HEK293 (cell line): ENCODE results near the gene RO60.

Experiments
- GLI2 ChIP-seq: fragments of 450-650 bp; formaldehyde crosslinking; IDR thresholded peaks from 2 replicates; pipeline ENCODE4; 2017; ENCODE audit warnings: missing biosample characterization, missing genetic modification characterization, low read depth, borderline replicate concordance
- GLIS2 ChIP-seq: fragments of 450-650 bp; formaldehyde crosslinking; IDR thresholded peaks from 2 replicates; pipeline ENCODE4 v1.5.1; 2016; ENCODE audit warnings: missing biosample characterization, missing genetic modification characterization
- HOXC10 ChIP-seq: sonication (generic); formaldehyde crosslinking; IDR thresholded peaks from 2 replicates; pipeline ENCODE4 v1.8.1; 2023; ENCODE audit warnings: mild to moderate bottlenecking, missing genetic modification reagents
- PRDM1 ChIP-seq: fragments of 450-650 bp; formaldehyde crosslinking; IDR thresholded peaks from 2 replicates; pipeline ENCODE4; 2016; ENCODE audit warnings: missing biosample characterization, missing genetic modification characterization
- ZFP37 ChIP-seq: fragments of 450-650 bp; formaldehyde crosslinking; IDR thresholded peaks from 2 replicates; pipeline ENCODE4 v1.5.1; 2016; ENCODE audit warnings: missing biosample characterization, missing genetic modification characterization
- ZNF449 ChIP-seq: fragments of 450-650 bp; formaldehyde crosslinking; IDR thresholded peaks from 2 replicates; pipeline ENCODE4 v1.5.1; 2017; ENCODE audit warnings: missing biosample characterization, mild to moderate bottlenecking, missing genetic modification characterization, moderate library complexity
- ZNF518A ChIP-seq: fragments of 450-650 bp; formaldehyde crosslinking; conservative IDR thresholded peaks from 2 replicates; pipeline ENCODE4 v1.5.1; 2016; ENCODE audit warnings: low read depth, missing biosample characterization, missing genetic modification characterization
- ZNF549 ChIP-seq: fragments of 450-650 bp; IDR thresholded peaks from 2 replicates; pipeline ENCODE4 v1.5.1; 2018; ENCODE audit warnings: missing biosample characterization, missing genetic modification characterization, mild to moderate bottlenecking, inconsistent platforms, moderate library complexity
- ZNF561 ChIP-seq: fragments of 450-650 bp; IDR thresholded peaks from 2 replicates; pipeline ENCODE4 v1.5.1; 2018; ENCODE audit warnings: missing biosample characterization, missing genetic modification characterization, borderline replicate concordance
- ZNF596 ChIP-seq: fragments of 450-650 bp; IDR thresholded peaks from 2 replicates; pipeline ENCODE4 v1.5.0; 2018; ENCODE audit warnings: missing biosample characterization, mild to moderate bottlenecking, missing genetic modification characterization, moderate library complexity
- ZNF623 ChIP-seq: fragments of 450-650 bp; formaldehyde crosslinking; IDR thresholded peaks from 2 replicates; pipeline ENCODE4 v1.5.1; 2016; ENCODE audit warnings: missing biosample characterization, missing genetic modification characterization
- ZNF654 ChIP-seq: fragments of 450-650 bp; formaldehyde crosslinking; IDR thresholded peaks from 2 replicates; pipeline ENCODE4 v1.5.1; 2016; ENCODE audit warnings: low read depth, missing biosample characterization, missing genetic modification characterization
- ZNF692 ChIP-seq: fragments of 450-650 bp; formaldehyde crosslinking; IDR thresholded peaks from 2 replicates; pipeline ENCODE4 v1.5.1; 2016; ENCODE audit warnings: missing biosample characterization, missing genetic modification characterization
- ZSCAN5A ChIP-seq: fragments of 450-650 bp; formaldehyde crosslinking; IDR thresholded peaks from 2 replicates; pipeline ENCODE4 v1.5.1; 2016; ENCODE audit warnings: missing biosample characterization, missing genetic modification characterization
- ZXDB ChIP-seq: fragments of 450-650 bp; formaldehyde crosslinking; IDR thresholded peaks from 2 replicates; pipeline ENCODE4 v1.5.1; 2016; ENCODE audit warnings: missing biosample characterization, missing genetic modification characterization
- TF ChIP-seq, protein P1 (sequence below): fragments of 450-650 bp; formaldehyde crosslinking; conservative IDR thresholded peaks from 2 replicates; pipeline ENCODE4 v1.5.1; 2016; ENCODE audit warnings: low read depth, missing biosample characterization, missing genetic modification characterization
- TF ChIP-seq, protein P2 (sequence below): fragments of 450-650 bp; formaldehyde crosslinking; IDR thresholded peaks from 2 replicates; pipeline ENCODE4 v1.5.1; 2016; ENCODE audit warnings: missing biosample characterization, missing genetic modification characterization
- TF ChIP-seq, protein P3 (sequence below): fragments of 450-650 bp; formaldehyde crosslinking; IDR thresholded peaks from 2 replicates; pipeline ENCODE4; 2016; ENCODE audit warnings: missing biosample characterization, missing genetic modification characterization
- TF ChIP-seq, protein P4 (sequence below): fragments of 450-650 bp; formaldehyde crosslinking; IDR thresholded peaks from 2 replicates; pipeline ENCODE4 v1.5.1; 2016; ENCODE audit warnings: missing biosample characterization, missing genetic modification characterization

Gene RO60

GRCh38 chr1:193104907-193105820 is 45.8 kb downstream of the RO60 start, which contains the start of gene GLRX2 (continued):
- TF ChIP-seq, protein P1, sequence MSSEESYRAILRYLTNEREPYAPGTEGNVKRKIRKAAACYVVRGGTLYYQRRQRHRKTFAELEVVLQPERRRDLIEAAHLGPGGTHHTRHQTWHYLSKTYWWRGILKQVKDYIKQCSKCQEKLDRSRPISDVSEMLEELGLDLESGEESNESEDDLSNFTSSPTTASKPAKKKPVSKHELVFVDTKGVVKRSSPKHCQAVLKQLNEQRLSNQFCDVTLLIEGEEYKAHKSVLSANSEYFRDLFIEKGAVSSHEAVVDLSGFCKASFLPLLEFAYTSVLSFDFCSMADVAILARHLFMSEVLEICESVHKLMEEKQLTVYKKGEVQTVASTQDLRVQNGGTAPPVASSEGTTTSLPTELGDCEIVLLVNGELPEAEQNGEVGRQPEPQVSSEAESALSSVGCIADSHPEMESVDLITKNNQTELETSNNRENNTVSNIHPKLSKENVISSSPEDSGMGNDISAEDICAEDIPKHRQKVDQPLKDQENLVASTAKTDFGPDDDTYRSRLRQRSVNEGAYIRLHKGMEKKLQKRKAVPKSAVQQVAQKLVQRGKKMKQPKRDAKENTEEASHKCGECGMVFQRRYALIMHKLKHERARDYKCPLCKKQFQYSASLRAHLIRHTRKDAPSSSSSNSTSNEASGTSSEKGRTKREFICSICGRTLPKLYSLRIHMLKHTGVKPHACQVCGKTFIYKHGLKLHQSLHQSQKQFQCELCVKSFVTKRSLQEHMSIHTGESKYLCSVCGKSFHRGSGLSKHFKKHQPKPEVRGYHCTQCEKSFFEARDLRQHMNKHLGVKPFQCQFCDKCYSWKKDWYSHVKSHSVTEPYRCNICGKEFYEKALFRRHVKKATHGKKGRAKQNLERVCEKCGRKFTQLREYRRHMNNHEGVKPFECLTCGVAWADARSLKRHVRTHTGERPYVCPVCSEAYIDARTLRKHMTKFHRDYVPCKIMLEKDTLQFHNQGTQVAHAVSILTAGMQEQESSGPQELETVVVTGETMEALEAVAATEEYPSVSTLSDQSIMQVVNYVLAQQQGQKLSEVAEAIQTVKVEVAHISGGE (tag by site-specific recombination) = no peak; the same call in 1 of the 2 replicates
- TF ChIP-seq ZNF654 (tag by site-specific recombination) (no peak), PRDM1 (tag by site-specific recombination) (no peak), GLI2 (no peak), ZNF596 (no peak), ZNF561 (tag by site-specific recombination) (no peak), GLIS2 (tag by site-specific recombination) (peak; percentile 76), ZNF449 (tag by site-specific recombination) (0 out of 2 replicates have a peak, but pooled peaks have one; percentile 6), ZXDB (no peak), ZNF518A (tag by site-specific recombination) (no peak), HOXC10 (CRISPR knock-in tag) (no peak), ZSCAN5A (no peak), ZNF623 (no peak), ZNF692 (tag by site-specific recombination) (peak; percentile 21; the same call in 1 of the 2 replicates), ZNF549 (tag by site-specific recombination) (0 out of 2 replicates have a peak, but pooled peaks have one; percentile 54), ZFP37 (tag by site-specific recombination) (peak; percentile 29; the same call in 1 of the 2 replicates)
- TF ChIP-seq, protein P2, sequence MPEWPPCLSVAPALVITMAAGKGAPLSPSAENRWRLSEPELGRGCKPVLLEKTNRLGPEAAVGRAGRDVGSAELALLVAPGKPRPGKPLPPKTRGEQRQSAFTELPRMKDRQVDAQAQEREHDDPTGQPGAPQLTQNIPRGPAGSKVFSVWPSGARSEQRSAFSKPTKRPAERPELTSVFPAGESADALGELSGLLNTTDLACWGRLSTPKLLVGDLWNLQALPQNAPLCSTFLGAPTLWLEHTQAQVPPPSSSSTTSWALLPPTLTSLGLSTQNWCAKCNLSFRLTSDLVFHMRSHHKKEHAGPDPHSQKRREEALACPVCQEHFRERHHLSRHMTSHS (tag by site-specific recombination) = no peak
- TF ChIP-seq, protein P3, sequence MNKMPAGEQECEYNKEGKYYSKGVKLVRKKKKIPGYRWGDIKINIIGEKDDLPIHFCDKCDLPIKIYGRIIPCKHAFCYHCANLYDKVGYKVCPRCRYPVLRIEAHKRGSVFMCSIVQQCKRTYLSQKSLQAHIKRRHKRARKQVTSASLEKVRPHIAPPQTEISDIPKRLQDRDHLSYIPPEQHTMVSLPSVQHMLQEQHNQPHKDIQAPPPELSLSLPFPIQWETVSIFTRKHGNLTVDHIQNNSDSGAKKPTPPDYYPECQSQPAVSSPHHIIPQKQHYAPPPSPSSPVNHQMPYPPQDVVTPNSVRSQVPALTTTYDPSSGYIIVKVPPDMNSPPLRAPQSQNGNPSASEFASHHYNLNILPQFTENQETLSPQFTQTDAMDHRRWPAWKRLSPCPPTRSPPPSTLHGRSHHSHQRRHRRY (tag by site-specific recombination) = no peak
- TF ChIP-seq, protein P4, sequence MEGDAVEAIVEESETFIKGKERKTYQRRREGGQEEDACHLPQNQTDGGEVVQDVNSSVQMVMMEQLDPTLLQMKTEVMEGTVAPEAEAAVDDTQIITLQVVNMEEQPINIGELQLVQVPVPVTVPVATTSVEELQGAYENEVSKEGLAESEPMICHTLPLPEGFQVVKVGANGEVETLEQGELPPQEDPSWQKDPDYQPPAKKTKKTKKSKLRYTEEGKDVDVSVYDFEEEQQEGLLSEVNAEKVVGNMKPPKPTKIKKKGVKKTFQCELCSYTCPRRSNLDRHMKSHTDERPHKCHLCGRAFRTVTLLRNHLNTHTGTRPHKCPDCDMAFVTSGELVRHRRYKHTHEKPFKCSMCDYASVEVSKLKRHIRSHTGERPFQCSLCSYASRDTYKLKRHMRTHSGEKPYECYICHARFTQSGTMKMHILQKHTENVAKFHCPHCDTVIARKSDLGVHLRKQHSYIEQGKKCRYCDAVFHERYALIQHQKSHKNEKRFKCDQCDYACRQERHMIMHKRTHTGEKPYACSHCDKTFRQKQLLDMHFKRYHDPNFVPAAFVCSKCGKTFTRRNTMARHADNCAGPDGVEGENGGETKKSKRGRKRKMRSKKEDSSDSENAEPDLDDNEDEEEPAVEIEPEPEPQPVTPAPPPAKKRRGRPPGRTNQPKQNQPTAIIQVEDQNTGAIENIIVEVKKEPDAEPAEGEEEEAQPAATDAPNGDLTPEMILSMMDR (tag by site-specific recombination) = peak; percentile 41; the same call in 1 of the 2 replicates
